ENCODE results near the gene ZEB2.

DNA sequence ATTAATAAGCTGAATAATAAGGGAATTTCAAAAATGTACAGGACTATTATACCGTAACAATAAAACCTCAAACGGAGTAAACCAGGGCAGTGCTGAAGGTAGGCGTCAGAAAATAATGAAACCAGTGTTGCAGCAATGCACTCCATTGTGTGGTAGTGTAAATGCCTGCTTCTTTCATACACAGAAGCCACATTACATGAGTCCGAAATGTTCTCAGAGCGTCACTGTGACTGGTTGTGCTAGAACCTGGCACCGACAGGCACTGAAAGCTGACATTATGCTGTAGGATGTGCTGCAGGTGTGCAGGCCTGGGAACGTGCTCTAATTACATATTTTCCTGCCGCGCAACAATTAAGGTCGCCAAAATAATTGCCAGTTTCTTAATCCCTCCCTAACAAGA lies 53.3 kb downstream of the ZEB2 start:
- TF ChIP-seq, protein P1, sequence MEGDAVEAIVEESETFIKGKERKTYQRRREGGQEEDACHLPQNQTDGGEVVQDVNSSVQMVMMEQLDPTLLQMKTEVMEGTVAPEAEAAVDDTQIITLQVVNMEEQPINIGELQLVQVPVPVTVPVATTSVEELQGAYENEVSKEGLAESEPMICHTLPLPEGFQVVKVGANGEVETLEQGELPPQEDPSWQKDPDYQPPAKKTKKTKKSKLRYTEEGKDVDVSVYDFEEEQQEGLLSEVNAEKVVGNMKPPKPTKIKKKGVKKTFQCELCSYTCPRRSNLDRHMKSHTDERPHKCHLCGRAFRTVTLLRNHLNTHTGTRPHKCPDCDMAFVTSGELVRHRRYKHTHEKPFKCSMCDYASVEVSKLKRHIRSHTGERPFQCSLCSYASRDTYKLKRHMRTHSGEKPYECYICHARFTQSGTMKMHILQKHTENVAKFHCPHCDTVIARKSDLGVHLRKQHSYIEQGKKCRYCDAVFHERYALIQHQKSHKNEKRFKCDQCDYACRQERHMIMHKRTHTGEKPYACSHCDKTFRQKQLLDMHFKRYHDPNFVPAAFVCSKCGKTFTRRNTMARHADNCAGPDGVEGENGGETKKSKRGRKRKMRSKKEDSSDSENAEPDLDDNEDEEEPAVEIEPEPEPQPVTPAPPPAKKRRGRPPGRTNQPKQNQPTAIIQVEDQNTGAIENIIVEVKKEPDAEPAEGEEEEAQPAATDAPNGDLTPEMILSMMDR (IDR thresholded peaks at IDR 0.05; ENCODE audit: borderline replicate concordance, extremely low read depth, low read length, poor library complexity, severe bottlenecking) = no peak
- TF ChIP-seq EZH2 (IDR thresholded peaks at IDR 0.05; ENCODE audit: borderline replicate concordance, low read depth, low read length, severe bottlenecking) = no peak
